ENCODE results near the gene SRSF6. TPM values are rescaled to one million over a fixed set of nuclear protein-coding genes. Genes with fewer than 3 reads are reported as not detected.

The SRSF6 gene
- polyA plus RNA-seq, 1 donor from 2014 or later: 225 TPM

GRCh38 chr20:43460172-43460829 lies 2.6 kb downstream of the SRSF6 start:
- H2AFZ ChIP-seq (ENCODE audit: low read depth, low read length): no peak overlapping the region
- peaks cover 41% of the 10 kb centered on the region for H3K79me2 ChIP-seq (replicated peaks; ENCODE audit: insufficient read depth, low read length)
- no peak overlapping the region for H3K4me3 ChIP-seq (ENCODE audit: low read length)
- no peaks in the 10 kb centered on the region for H3K27me3 ChIP-seq (ENCODE audit: insufficient read depth, low read depth, low read length)
- no peaks in the 10 kb centered on the region for H3K9me2 ChIP-seq (ENCODE audit: insufficient read depth, low read length)
- no peaks in the 10 kb centered on the region for H3F3A ChIP-seq (ENCODE audit: insufficient read depth, low read length, poor library complexity, severe bottlenecking)
- H3K36me3 ChIP-seq (ENCODE audit: insufficient read depth, low read length): peaks cover 35% of the 10 kb centered on the region
- no peak overlapping the region for H3K9ac ChIP-seq (ENCODE audit: low read length)
- H4K20me1 ChIP-seq (ENCODE audit: insufficient read depth): peaks cover 15% of the 10 kb centered on the region
- no peaks in the 10 kb centered on the region for H3K9me3 ChIP-seq (ENCODE audit: low read length)
- H3K4me2 ChIP-seq (ENCODE audit: low read length): no peak overlapping the region
- TF ChIP-seq EP300 (conservative IDR thresholded peaks at IDR 0.05; ENCODE audit: poor library complexity, severe bottlenecking) (no peak), RAD21 (conservative IDR thresholded peaks at IDR 0.05) (no peak), EZH2 (IDR thresholded peaks at IDR 0.05; ENCODE audit: borderline replicate concordance, insufficient read depth, low read length, poor library complexity, severe bottlenecking) (no peak)
- no peak overlapping the region for H3K27ac ChIP-seq (ENCODE audit: low read length)

GRCh38 chr20:43460830-43461200 lies 3.1 kb downstream of the SRSF6 start:
- no peak overlapping the region for H3K4me2 ChIP-seq (ENCODE audit: low read length)
- peaks cover 15% of the 10 kb centered on the region for H4K20me1 ChIP-seq (ENCODE audit: insufficient read depth)
- H3F3A ChIP-seq (ENCODE audit: insufficient read depth, low read length, poor library complexity, severe bottlenecking): no peaks in the 10 kb centered on the region
- no peaks in the 10 kb centered on the region for H3K9me2 ChIP-seq (ENCODE audit: insufficient read depth, low read length)
- H3K36me3 ChIP-seq (ENCODE audit: insufficient read depth, low read length): peaks cover 35% of the 10 kb centered on the region
- no peak overlapping the region for H3K9ac ChIP-seq (ENCODE audit: low read length)
- no peaks in the 10 kb centered on the region for H3K9me3 ChIP-seq (ENCODE audit: low read length)
- H2AFZ ChIP-seq (ENCODE audit: low read depth, low read length): no peak overlapping the region
- H3K27ac ChIP-seq (ENCODE audit: low read length): no peak overlapping the region
- no peak for TF ChIP-seq EZH2 (IDR thresholded peaks at IDR 0.05; ENCODE audit: borderline replicate concordance, insufficient read depth, low read length, poor library complexity, severe bottlenecking)
- no peak for TF ChIP-seq SMC3 (conservative IDR thresholded peaks at IDR 0.05; ENCODE audit: poor library complexity)
- no peak for TF ChIP-seq RAD21 (conservative IDR thresholded peaks at IDR 0.05)
- TF ChIP-seq TAF1 (IDR thresholded peaks at IDR 0.05; ENCODE audit: low read depth): no peak
- no peak for TF ChIP-seq POLR2AphosphoS5 (IDR thresholded peaks at IDR 0.05)
- no peak for TF ChIP-seq EP300 (conservative IDR thresholded peaks at IDR 0.05; ENCODE audit: poor library complexity, severe bottlenecking)
- TF ChIP-seq MXI1 (conservative IDR thresholded peaks at IDR 0.05; ENCODE audit: poor library complexity, severe bottlenecking): no peak
- TF ChIP-seq REST (IDR thresholded peaks at IDR 0.05; ENCODE audit: borderline replicate concordance): no peak
- H3K4me3 ChIP-seq (ENCODE audit: low read length): no peak overlapping the region
- H3K27me3 ChIP-seq (ENCODE audit: insufficient read depth, low read depth, low read length): no peaks in the 10 kb centered on the region
- H3K79me2 ChIP-seq (replicated peaks; ENCODE audit: insufficient read depth, low read length): peaks cover 41% of the 10 kb centered on the region

GRCh38 chr20:43461894-43462659 lies 4.4 kb downstream of the SRSF6 start:
- H3K27me3 ChIP-seq (ENCODE audit: insufficient read depth, low read depth, low read length): no peaks in the 10 kb centered on the region
- H3K9me3 ChIP-seq (ENCODE audit: low read length): no peaks in the 10 kb centered on the region
- H3K9ac ChIP-seq (ENCODE audit: low read length): no peak overlapping the region
- no peaks in the 10 kb centered on the region for H3F3A ChIP-seq (ENCODE audit: insufficient read depth, low read length, poor library complexity, severe bottlenecking)
- peak overlapping the region; percentile 21 for H3K4me3 ChIP-seq (ENCODE audit: low read length)
- H3K79me2 ChIP-seq (replicated peaks; ENCODE audit: insufficient read depth, low read length): peaks cover 41% of the 10 kb centered on the region
- H4K20me1 ChIP-seq (ENCODE audit: insufficient read depth): peaks cover 15% of the 10 kb centered on the region
- H3K9me2 ChIP-seq (ENCODE audit: insufficient read depth, low read length): no peaks in the 10 kb centered on the region
- H3K4me2 ChIP-seq (ENCODE audit: low read length): peak overlapping the region; percentile 50
- TF ChIP-seq EP300 (conservative IDR thresholded peaks at IDR 0.05; ENCODE audit: poor library complexity, severe bottlenecking) (no peak), RAD21 (conservative IDR thresholded peaks at IDR 0.05) (no peak), EZH2 (IDR thresholded peaks at IDR 0.05; ENCODE audit: borderline replicate concordance, insufficient read depth, low read length, poor library complexity, severe bottlenecking) (no peak), REST (IDR thresholded peaks at IDR 0.05; ENCODE audit: borderline replicate concordance) (no peak)
- peaks cover 35% of the 10 kb centered on the region for H3K36me3 ChIP-seq (ENCODE audit: insufficient read depth, low read length)
- H2AFZ ChIP-seq (ENCODE audit: low read depth, low read length): no peak overlapping the region
- no peak overlapping the region for H3K27ac ChIP-seq (ENCODE audit: low read length)
